SH-SY5Y (cell line): ENCODE data around the gene VWDE.

Source experiments
- GATA2 ChIP-seq: IDR thresholded peaks from 2 replicates; pipeline ENCODE4 v1.6.1; 2011; ENCODE audit warnings: mild to moderate bottlenecking, low read depth, low read length
- GATA3 ChIP-seq: IDR thresholded peaks from 2 replicates; pipeline ENCODE4 v1.6.1; 2011; ENCODE audit warnings: low read depth, mild to moderate bottlenecking, low read length, moderate library complexity

- TF ChIP-seq GATA2, result no peak
- TF ChIP-seq GATA3, result no peak
These were observed 34.6 kb downstream of the VWDE start for GRCh38 chr7:12369072-12369471.
